ENCODE data around the gene TRIML2.

DNA sequence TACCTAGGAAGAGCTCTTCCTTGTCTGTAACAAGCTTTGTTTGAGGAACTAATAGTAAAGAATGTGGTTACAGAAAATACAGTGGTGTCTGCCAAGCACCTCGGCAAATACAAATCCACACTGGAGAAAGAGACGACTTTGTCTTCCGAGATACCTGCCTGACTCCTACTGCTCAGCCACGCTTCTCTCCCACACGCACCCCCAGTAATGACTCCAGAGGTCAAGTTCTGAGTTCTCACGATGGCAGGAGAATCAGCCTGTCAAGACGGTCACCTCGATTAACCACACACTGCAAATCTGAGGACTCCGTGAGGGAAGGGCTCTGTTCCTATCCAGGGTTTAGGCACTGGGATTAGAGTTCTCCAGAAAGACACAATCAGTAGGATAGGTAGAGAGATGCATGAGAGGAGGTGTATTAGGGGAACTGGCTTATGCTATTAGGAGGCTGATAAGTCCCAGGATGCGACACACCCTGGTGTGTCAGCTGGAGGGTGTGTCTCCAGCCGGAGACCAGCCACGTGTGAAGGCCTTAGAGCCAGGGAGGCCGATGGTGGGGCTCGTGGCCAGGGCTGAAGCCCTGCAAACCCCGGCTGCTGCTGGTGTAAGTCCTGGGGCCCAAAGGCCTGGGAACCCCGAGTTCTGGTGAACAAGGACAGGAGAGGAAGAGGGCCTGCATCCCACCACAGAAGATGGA, 8.4 kb upstream of the TRIML2 start:
- TF ChIP-seq EZH2 (optimal IDR thresholded peaks at IDR 0.05; ENCODE audit: low read depth, low read length): no peak
- no peak for TF ChIP-seq CTCF (IDR thresholded peaks at IDR 0.05; ENCODE audit: low read length)
- no peak for TF ChIP-seq EZH2phosphoT487 (IDR thresholded peaks at IDR 0.05; ENCODE audit: low read length)

Data from MM.1S (cell line).